ENCODE data around the gene BOC.

DNA sequence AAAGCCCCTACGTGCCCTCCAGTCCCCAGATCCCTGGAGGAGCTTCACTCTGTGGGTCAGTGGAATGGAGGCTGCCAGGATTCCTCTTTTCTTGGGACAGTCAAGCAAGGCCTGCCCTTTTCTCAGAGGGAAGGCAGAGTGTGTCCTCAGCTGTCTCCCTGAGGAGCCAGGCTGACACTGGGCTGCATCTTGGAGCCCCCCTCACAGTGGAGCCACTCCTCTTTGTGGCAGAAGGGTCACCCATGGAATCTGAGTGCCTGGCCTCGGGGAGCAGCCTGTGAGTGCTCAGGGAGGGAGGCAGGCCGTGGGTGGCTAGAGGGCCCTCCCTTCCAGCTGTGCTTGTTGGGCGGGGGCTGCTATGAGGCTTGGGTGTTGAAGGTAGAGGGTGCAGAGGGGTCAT lies 41.2 kb downstream of the BOC start:
- TF ChIP-seq, protein P1, sequence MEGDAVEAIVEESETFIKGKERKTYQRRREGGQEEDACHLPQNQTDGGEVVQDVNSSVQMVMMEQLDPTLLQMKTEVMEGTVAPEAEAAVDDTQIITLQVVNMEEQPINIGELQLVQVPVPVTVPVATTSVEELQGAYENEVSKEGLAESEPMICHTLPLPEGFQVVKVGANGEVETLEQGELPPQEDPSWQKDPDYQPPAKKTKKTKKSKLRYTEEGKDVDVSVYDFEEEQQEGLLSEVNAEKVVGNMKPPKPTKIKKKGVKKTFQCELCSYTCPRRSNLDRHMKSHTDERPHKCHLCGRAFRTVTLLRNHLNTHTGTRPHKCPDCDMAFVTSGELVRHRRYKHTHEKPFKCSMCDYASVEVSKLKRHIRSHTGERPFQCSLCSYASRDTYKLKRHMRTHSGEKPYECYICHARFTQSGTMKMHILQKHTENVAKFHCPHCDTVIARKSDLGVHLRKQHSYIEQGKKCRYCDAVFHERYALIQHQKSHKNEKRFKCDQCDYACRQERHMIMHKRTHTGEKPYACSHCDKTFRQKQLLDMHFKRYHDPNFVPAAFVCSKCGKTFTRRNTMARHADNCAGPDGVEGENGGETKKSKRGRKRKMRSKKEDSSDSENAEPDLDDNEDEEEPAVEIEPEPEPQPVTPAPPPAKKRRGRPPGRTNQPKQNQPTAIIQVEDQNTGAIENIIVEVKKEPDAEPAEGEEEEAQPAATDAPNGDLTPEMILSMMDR (IDR thresholded peaks at IDR 0.05): no peak
- TF ChIP-seq POLR2AphosphoS5 (IDR thresholded peaks at IDR 0.05): no peak

Data from breast epithelium (tissue), 3 donors.